Measurements from ENCODE around the gene CTAGE1.

Gene CTAGE1

GRCh38 chr18:22417496-22418188 is at the start of gene CTAGE1:
TSS of gene CTAGE1 (minus strand) at chr18:22417915. CDS start at chr18:22417811, 104 bp downstream.
- H3K4me3 ChIP-seq (ENCODE audit: low read length), result no peak within 1 kb of the TSS
- TF ChIP-seq CTCF (IDR thresholded peaks at IDR 0.05; ENCODE audit: insufficient read depth, low read depth, low read length, missing control alignments), result no peak
- DNase-seq (ENCODE audit: low read depth), result no peak

GRCh38 chr18:22466608-22467395 is 49.1 kb upstream of the CTAGE1 start:
- TF ChIP-seq CTCF (IDR thresholded peaks at IDR 0.05; ENCODE audit: insufficient read depth, low read depth, low read length, missing control alignments), result no peak
- peak; percentile 94 for DNase-seq (ENCODE audit: low read depth)
- H3K4me3 ChIP-seq (ENCODE audit: low read length), result no peak overlapping the region

GRCh38 chr18:22465859-22466457 is 48.2 kb upstream of the CTAGE1 start:
- no peak overlapping the region for H3K4me3 ChIP-seq (ENCODE audit: low read length)
- no peak for TF ChIP-seq CTCF (IDR thresholded peaks at IDR 0.05; ENCODE audit: insufficient read depth, low read depth, low read length, missing control alignments)
- peak; percentile 97 for DNase-seq (ENCODE audit: low read depth)

GRCh38 chr18:22463076-22463475 is 45.4 kb upstream of the CTAGE1 start:
- no peak for TF ChIP-seq CTCF (IDR thresholded peaks at IDR 0.05; ENCODE audit: insufficient read depth, low read depth, low read length, missing control alignments)
- no peak for DNase-seq (ENCODE audit: low read depth)
- no peak overlapping the region for H3K4me3 ChIP-seq (ENCODE audit: low read length)

GRCh38 chr18:22459491-22459890 is 41.8 kb upstream of the CTAGE1 start:
- DNase-seq (ENCODE audit: low read depth), result no peak
- no peak for TF ChIP-seq CTCF (IDR thresholded peaks at IDR 0.05; ENCODE audit: insufficient read depth, low read depth, low read length, missing control alignments)
- no peak overlapping the region for H3K4me3 ChIP-seq (ENCODE audit: low read length)

GRCh38 chr18:22457524-22457923 is 39.8 kb upstream of the CTAGE1 start:
- no peak for DNase-seq (ENCODE audit: low read depth)
- TF ChIP-seq CTCF (IDR thresholded peaks at IDR 0.05; ENCODE audit: insufficient read depth, low read depth, low read length, missing control alignments), result no peak
- no peak overlapping the region for H3K4me3 ChIP-seq (ENCODE audit: low read length)

Data from epithelial cell of esophagus (primary cell).